SK-N-SH (cell line): ENCODE data around the gene SMYD3. TPM values are rescaled to one million over a fixed set of nuclear protein-coding genes. Genes with fewer than 3 reads are reported as not detected.

Experiments used
- CTCF ChIA-PET: fragments of 300-600, 350-600 bp; formaldehyde crosslinking; extraction: SDS; loops from one replicate; lab custom pipeline; 2021; lab: Yijun Ruan, JAX
- POLR2A ChIA-PET: fragments of 350-600 bp; sonication (Branson Sonifier 250); formaldehyde crosslinking; extraction: SDS; loops from one replicate; lab custom pipeline; 2020; ENCODE audit warnings: antibody characterized with exemption, inconsistent platforms; lab: Yijun Ruan, JAX
- DNase-seq: peaks from one replicate; pipeline ENCODE4 v3.0.0; 2012
- H2AFZ ChIP-seq: fragments of 200-600 bp; sonication (generic); 2 replicates; pipeline ENCODE4 v1.8.1; 2016; ENCODE audit warnings: antibody characterized with exemption, mild to moderate bottlenecking, low read depth
- H3F3A ChIP-seq: fragments of 200-600 bp; sonication (generic); replicated peaks from 2 replicates; pipeline ENCODE3; 2016; ENCODE audit warnings: antibody characterized with exemption, mild to moderate bottlenecking; ENCODE audit not compliant: insufficient read depth
- H3K27ac ChIP-seq, 2 experiments: fragments of 200-500 bp in 1 of 2; fragments of 200-600 bp in 1 of 2; sonication (Bioruptor generic) in 1 of 2; sonication (generic), shearing (Covaris generic) in 1 of 2; 2 replicates each; pipeline versions ENCODE4 v1.5.1 to v1.6.1; 2014 to 2016; ENCODE audit warnings: low read depth in 2 of 2, inconsistent platforms in 1 of 2, low read length in 1 of 2, mild to moderate bottlenecking in 1 of 2, mixed read lengths in 1 of 2
- H3K27me3 ChIP-seq: fragments of 200-600 bp; sonication (generic), shearing (Covaris generic); 2 replicates; pipeline ENCODE4 v1.6.1; 2016; ENCODE audit warnings: mixed run types; ENCODE audit not compliant: insufficient read depth
- H3K36me3 ChIP-seq, 2 experiments: fragments of 200-500 bp in 1 of 2; fragments of 200-600 bp in 1 of 2; sonication (Bioruptor generic) in 1 of 2; sonication (generic) in 1 of 2; replicated peaks in 1 of 2; 2 replicates each; pipeline versions ENCODE3 to v1.5.1; 2014 to 2016; ENCODE audit warnings: low read length in 1 of 2, mild to moderate bottlenecking in 1 of 2; ENCODE audit not compliant: insufficient read depth in 2 of 2, control insufficient read depth in 1 of 2
- H3K4me1 ChIP-seq, 2 experiments: fragments of 200-500 bp in 1 of 2; fragments of 200-600 bp in 1 of 2; sonication (Bioruptor generic) in 1 of 2; sonication (generic), shearing (Covaris generic) in 1 of 2; 2 replicates each; pipeline versions ENCODE4 v1.5.1 to v1.6.1; 2014 to 2016; ENCODE audit warnings: low read depth in 1 of 2, low read length in 1 of 2, mixed run types in 1 of 2; ENCODE audit not compliant: insufficient read depth in 2 of 2, control insufficient read depth in 1 of 2
- H3K4me2 ChIP-seq: fragments of 200-600 bp; sonication (generic), shearing (Covaris generic); 2 replicates; pipeline ENCODE4 v1.6.1; 2017; ENCODE audit warnings: mixed run types
- H3K4me3 ChIP-seq, 2 experiments: fragments of 200-500 bp in 1 of 2; fragments of 200-600 bp in 1 of 2; sonication (Bioruptor generic) in 1 of 2; sonication (generic), shearing (Covaris generic) in 1 of 2; 2 replicates each; pipeline versions ENCODE4 v1.5.1 to v1.8.1; 2014 to 2016; ENCODE audit warnings: low read depth in 2 of 2, inconsistent platforms in 1 of 2, low read length in 1 of 2, mild to moderate bottlenecking in 1 of 2, mixed read lengths in 1 of 2, moderate library complexity in 1 of 2
- H3K79me2 ChIP-seq: fragments of 200-600 bp; sonication (generic); 2 replicates; pipeline ENCODE4 v1.8.1; 2017; ENCODE audit warnings: mild to moderate bottlenecking; ENCODE audit not compliant: insufficient read depth
- H3K9ac ChIP-seq: fragments of 200-600 bp; sonication (generic); 2 replicates; pipeline ENCODE4 v1.6.1; 2017; ENCODE audit warnings: mixed run types
- H3K9me2 ChIP-seq: fragments of 200-600 bp; sonication (generic); 2 replicates; pipeline ENCODE4 v1.6.1; 2017; ENCODE audit warnings: mixed run types
- H3K9me3 ChIP-seq: fragments of 200-600 bp; sonication (generic); 2 replicates; pipeline ENCODE4 v1.6.1; 2017; ENCODE audit warnings: mixed run types, mild to moderate bottlenecking, moderate library complexity
- H4K20me1 ChIP-seq: fragments of 200-600 bp; sonication (generic); 2 replicates; pipeline ENCODE4 v1.6.1; 2017; ENCODE audit warnings: mild to moderate bottlenecking, mixed run types; ENCODE audit not compliant: insufficient read depth
- CHD2 ChIP-seq: fragments of 150-350 bp; IDR thresholded peaks from 2 replicates; pipeline ENCODE4 v1.6.1; 2018; ENCODE audit warnings: low read length; ENCODE audit not compliant: partially characterized antibody
- ELF1 ChIP-seq: IDR thresholded peaks from 2 replicates; pipeline ENCODE4 v1.4.0; 2012
- FOXJ3 ChIP-seq: sonication (generic); formaldehyde crosslinking; IDR thresholded peaks from 2 replicates; pipeline ENCODE4 v1.5.1; 2020; ENCODE audit warnings: mild to moderate bottlenecking, missing genetic modification reagents
- GABPA ChIP-seq: IDR thresholded peaks from 2 replicates; pipeline ENCODE4 v1.4.0; 2012; ENCODE audit warnings: low read depth, mild to moderate bottlenecking
- GATA2 ChIP-seq: sonication (generic); formaldehyde crosslinking; IDR thresholded peaks from 2 replicates; pipeline ENCODE4 v1.5.0; 2020; ENCODE audit warnings: mild to moderate bottlenecking, missing genetic modification reagents
- MEF2A ChIP-seq: IDR thresholded peaks from 2 replicates; pipeline ENCODE4 v1.4.0; 2012; ENCODE audit warnings: low read depth, borderline replicate concordance
- MXI1 ChIP-seq: IDR thresholded peaks from 2 replicates; pipeline ENCODE4 v1.6.1; 2012; ENCODE audit warnings: mild to moderate bottlenecking, low read depth, low read length, improper control_type of control experiment
- NRF1 ChIP-seq: IDR thresholded peaks from 2 replicates; pipeline ENCODE4 v1.6.1; 2012; ENCODE audit warnings: low read depth, mild to moderate bottlenecking, low read length
- POLR2AphosphoS5 ChIP-seq: IDR thresholded peaks from 2 replicates; pipeline ENCODE4 v1.6.1; 2012; ENCODE audit warnings: low read depth, low read length
- RAD21 ChIP-seq: IDR thresholded peaks from 2 replicates; pipeline ENCODE4 v1.6.1; 2012; ENCODE audit warnings: mild to moderate bottlenecking, low read length
- RCOR1 ChIP-seq: fragments of 150-350 bp; IDR thresholded peaks from 2 replicates; pipeline ENCODE4 v1.6.1; 2017; ENCODE audit warnings: antibody characterized with exemption, low read length
- RFX5 ChIP-seq: IDR thresholded peaks from 2 replicates; pipeline ENCODE4 v1.6.1; 2012; ENCODE audit warnings: mild to moderate bottlenecking, improper control_type of control experiment, low read length
- RXRA ChIP-seq: IDR thresholded peaks from 2 replicates; pipeline ENCODE4 v1.4.0; 2012; ENCODE audit warnings: low read depth, mild to moderate bottlenecking, borderline replicate concordance
- SIN3A ChIP-seq: IDR thresholded peaks from 2 replicates; pipeline ENCODE4 v1.6.1; 2012; ENCODE audit warnings: low read depth, mild to moderate bottlenecking, low read length, moderate library complexity, borderline replicate concordance
- TEAD4 ChIP-seq: IDR thresholded peaks from 2 replicates; pipeline ENCODE4 v1.4.0; 2012; ENCODE audit warnings: mild to moderate bottlenecking, borderline replicate concordance; ENCODE audit not compliant: insufficient read depth
- YY1 ChIP-seq: IDR thresholded peaks from 2 replicates; pipeline ENCODE4 v1.4.0; 2012; ENCODE audit warnings: low read depth, mild to moderate bottlenecking
- WGBS: methylation state at CpG from one replicate; pipeline ENCODE4 v1.1.6; 2017; ENCODE audit warnings: low lambda C conversion rate; 5-methylcytosine and 5-hydroxymethylcytosine counted together
- polyA plus RNA-seq, 3 experiments: library from polyadenylated mRNA; depleted of rRNA; stranded (reverse); fragments of >200 nt; gene quantifications; 2 replicates each; pipeline ENCODE4 v1.2.3, GENCODE V29; 2012
- TF ChIP-seq, protein P1 (sequence below): fragments of 200-600 bp; sonication (generic); IDR thresholded peaks from 2 replicates; pipeline ENCODE4 v1.6.1; 2017; ENCODE audit warnings: antibody characterized with exemption, mild to moderate bottlenecking, moderate library complexity
- TF ChIP-seq, protein P2 (sequence below): IDR thresholded peaks from 2 replicates; pipeline ENCODE4 v1.4.0; 2012; ENCODE audit warnings: low read depth, borderline replicate concordance
- TF ChIP-seq, protein P3 (sequence below): IDR thresholded peaks from 2 replicates; pipeline ENCODE4 v1.4.0; 2012; ENCODE audit warnings: low read depth
- TF ChIP-seq, protein P4 (sequence below): IDR thresholded peaks from 2 replicates; pipeline ENCODE4 v1.6.1; 2012; ENCODE audit warnings: mild to moderate bottlenecking, low read depth, low read length, moderate library complexity

The SMYD3 gene
- polyA plus RNA-seq, 1 of the 3 experiments (the other 2 are of a cell fraction): 31.4 TPM

DNA sequence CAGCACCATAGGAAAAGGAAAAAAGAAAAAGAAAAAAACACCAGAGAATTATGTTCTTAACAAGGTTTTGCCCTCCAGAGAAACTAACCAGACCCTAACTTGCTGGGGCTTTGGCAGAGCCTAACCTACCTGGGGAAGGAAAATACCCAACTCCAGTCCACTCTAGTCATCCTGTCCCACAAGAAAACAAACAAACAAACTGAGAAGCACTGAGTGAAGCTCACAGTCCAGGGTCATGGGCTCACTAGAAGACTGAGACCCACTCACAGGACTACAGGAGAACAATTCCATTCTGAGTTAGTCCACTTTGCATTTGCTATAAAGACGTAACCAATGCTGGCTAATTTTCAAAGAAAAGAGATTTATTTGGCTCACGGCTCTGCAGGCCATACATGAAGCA is 543.4 kb downstream of the SMYD3 start:
- DNase-seq: no peak
- Histone ChIP-seq H3F3A (peaks cover 1% of the 10 kb centered on the region), H3K36me3 (no peaks in the 10 kb centered on the region), H4K20me1 (no peaks in the 10 kb centered on the region), H3K27me3 (no peaks in the 10 kb centered on the region), H3K9ac (no peak overlapping the region), H2AFZ (no peak overlapping the region), H3K27ac (peak overlapping the region in 1 of 2 experiments; percentile 18; a peak in 1 of 4 replicates), H3K79me2 (no peaks in the 10 kb centered on the region), H3K9me2 (no peaks in the 10 kb centered on the region), H3K4me3 (no peak overlapping the region), H3K9me3 (no peaks in the 10 kb centered on the region), H3K4me1 (peaks cover 10 to 19% of the 10 kb centered on the region in 2 experiments; a peak in 3 of 4 replicates), H3K4me2 (no peak overlapping the region)
- POLR2A ChIA-PET: no interaction called here
- CTCF ChIA-PET: interaction anchor here (0.6 kb wide), 1 partner anchor 298 kb away, joined by 3 read pairs; no protein-coding TSS in a partner anchor
- TF ChIP-seq MEF2A: no peak
- no peak for TF ChIP-seq GABPA
- TF ChIP-seq RCOR1: no peak
- TF ChIP-seq, protein P1, sequence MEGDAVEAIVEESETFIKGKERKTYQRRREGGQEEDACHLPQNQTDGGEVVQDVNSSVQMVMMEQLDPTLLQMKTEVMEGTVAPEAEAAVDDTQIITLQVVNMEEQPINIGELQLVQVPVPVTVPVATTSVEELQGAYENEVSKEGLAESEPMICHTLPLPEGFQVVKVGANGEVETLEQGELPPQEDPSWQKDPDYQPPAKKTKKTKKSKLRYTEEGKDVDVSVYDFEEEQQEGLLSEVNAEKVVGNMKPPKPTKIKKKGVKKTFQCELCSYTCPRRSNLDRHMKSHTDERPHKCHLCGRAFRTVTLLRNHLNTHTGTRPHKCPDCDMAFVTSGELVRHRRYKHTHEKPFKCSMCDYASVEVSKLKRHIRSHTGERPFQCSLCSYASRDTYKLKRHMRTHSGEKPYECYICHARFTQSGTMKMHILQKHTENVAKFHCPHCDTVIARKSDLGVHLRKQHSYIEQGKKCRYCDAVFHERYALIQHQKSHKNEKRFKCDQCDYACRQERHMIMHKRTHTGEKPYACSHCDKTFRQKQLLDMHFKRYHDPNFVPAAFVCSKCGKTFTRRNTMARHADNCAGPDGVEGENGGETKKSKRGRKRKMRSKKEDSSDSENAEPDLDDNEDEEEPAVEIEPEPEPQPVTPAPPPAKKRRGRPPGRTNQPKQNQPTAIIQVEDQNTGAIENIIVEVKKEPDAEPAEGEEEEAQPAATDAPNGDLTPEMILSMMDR: no peak
- TF ChIP-seq RAD21: no peak
- no peak for TF ChIP-seq CHD2
- TF ChIP-seq FOXJ3 (CRISPR knock-in tag): no peak
- no peak for TF ChIP-seq RXRA
- WGBS: 90% methylated on average over 2 of the region's 2 CpGs

DNA sequence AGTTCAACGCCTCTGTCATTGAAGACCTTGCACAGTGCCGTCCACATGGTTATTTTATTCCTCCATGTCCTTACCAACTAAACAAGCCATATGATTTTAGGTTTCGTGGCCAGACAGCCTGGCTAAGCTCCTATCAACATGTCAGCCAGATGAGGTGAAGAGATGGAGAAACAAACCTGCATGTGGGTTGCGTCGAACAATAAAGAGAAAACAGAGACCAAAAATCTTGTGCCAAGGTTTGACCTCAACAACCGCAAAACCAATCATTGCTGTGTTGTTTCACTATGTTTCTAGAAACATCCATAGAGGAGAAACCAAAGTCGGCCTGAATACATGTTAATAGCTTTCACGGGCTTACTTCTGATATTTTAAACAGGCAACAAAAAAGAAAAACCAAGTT is 544.6 kb downstream of the SMYD3 start:
- no peaks in the 10 kb centered on the region for H3K36me3 ChIP-seq
- H3K27ac ChIP-seq: peak overlapping the region in 1 of 2 experiments; percentile 93; a peak in 2 of 4 replicates
- H3K4me1 ChIP-seq: peaks cover 7 to 17% of the 10 kb centered on the region in 2 experiments; a peak in 2 of 4 replicates
- no peak overlapping the region for H3K4me2 ChIP-seq
- no peak overlapping the region for H3K9ac ChIP-seq
- no peak overlapping the region for H3K4me3 ChIP-seq
- H2AFZ ChIP-seq: no peak overlapping the region
- ChIA-PET POLR2A (no interaction called here), CTCF (interaction anchor here (0.9 kb wide), 1 partner anchor 11 kb away, joined by 4 read pairs; no protein-coding TSS in a partner anchor)
- DNase-seq: no peak
- H4K20me1 ChIP-seq: no peaks in the 10 kb centered on the region
- H3K9me2 ChIP-seq: no peaks in the 10 kb centered on the region
- no peaks in the 10 kb centered on the region for H3K27me3 ChIP-seq
- no peaks in the 10 kb centered on the region for H3K9me3 ChIP-seq
- H3K79me2 ChIP-seq: no peaks in the 10 kb centered on the region
- H3F3A ChIP-seq: no peaks in the 10 kb centered on the region
- WGBS: 94% methylated on average over 8 of the region's 8 CpGs
- TF ChIP-seq, protein P1: no peak
- TF ChIP-seq RAD21: no peak
- no peak for TF ChIP-seq MXI1
- TF ChIP-seq RFX5: no peak
- TF ChIP-seq, protein P2, sequence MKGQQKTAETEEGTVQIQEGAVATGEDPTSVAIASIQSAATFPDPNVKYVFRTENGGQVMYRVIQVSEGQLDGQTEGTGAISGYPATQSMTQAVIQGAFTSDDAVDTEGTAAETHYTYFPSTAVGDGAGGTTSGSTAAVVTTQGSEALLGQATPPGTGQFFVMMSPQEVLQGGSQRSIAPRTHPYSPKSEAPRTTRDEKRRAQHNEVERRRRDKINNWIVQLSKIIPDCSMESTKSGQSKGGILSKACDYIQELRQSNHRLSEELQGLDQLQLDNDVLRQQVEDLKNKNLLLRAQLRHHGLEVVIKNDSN: no peak
- TF ChIP-seq RXRA: no peak
- TF ChIP-seq, protein P3, sequence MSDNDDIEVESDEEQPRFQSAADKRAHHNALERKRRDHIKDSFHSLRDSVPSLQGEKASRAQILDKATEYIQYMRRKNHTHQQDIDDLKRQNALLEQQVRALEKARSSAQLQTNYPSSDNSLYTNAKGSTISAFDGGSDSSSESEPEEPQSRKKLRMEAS: no peak
- TF ChIP-seq GABPA: no peak
- no peak for TF ChIP-seq YY1
- no peak for TF ChIP-seq SIN3A
- TF ChIP-seq NRF1: no peak
- TF ChIP-seq, protein P4, sequence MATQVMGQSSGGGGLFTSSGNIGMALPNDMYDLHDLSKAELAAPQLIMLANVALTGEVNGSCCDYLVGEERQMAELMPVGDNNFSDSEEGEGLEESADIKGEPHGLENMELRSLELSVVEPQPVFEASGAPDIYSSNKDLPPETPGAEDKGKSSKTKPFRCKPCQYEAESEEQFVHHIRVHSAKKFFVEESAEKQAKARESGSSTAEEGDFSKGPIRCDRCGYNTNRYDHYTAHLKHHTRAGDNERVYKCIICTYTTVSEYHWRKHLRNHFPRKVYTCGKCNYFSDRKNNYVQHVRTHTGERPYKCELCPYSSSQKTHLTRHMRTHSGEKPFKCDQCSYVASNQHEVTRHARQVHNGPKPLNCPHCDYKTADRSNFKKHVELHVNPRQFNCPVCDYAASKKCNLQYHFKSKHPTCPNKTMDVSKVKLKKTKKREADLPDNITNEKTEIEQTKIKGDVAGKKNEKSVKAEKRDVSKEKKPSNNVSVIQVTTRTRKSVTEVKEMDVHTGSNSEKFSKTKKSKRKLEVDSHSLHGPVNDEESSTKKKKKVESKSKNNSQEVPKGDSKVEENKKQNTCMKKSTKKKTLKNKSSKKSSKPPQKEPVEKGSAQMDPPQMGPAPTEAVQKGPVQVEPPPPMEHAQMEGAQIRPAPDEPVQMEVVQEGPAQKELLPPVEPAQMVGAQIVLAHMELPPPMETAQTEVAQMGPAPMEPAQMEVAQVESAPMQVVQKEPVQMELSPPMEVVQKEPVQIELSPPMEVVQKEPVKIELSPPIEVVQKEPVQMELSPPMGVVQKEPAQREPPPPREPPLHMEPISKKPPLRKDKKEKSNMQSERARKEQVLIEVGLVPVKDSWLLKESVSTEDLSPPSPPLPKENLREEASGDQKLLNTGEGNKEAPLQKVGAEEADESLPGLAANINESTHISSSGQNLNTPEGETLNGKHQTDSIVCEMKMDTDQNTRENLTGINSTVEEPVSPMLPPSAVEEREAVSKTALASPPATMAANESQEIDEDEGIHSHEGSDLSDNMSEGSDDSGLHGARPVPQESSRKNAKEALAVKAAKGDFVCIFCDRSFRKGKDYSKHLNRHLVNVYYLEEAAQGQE: no peak
- no peak for TF ChIP-seq POLR2AphosphoS5
- TF ChIP-seq GATA2 (CRISPR knock-in tag): no peak
- no peak for TF ChIP-seq ELF1
- no peak for TF ChIP-seq TEAD4
